ENCODE measurements around the gene C2CD4D.

DNA sequence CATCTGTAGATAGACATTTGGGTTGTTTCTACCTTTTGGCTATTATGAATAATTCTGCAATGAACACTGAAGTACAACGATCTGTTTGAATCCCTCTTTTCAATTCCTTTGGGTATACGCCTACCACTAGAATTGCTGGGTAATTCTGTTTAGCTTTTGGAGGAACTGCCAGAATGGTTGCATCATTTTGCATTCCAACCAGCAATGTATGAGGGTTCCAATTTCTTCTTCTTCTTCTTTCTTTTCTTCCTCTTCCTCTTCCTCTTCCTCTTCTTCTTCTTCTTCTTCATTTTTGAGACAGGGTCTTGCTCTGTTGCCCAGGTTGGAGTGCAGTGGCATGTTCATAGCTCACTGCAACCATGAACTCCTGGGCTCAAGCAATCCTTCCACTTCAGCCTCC lies 27.7 kb upstream of the C2CD4D start:
- TF ChIP-seq, protein P1, sequence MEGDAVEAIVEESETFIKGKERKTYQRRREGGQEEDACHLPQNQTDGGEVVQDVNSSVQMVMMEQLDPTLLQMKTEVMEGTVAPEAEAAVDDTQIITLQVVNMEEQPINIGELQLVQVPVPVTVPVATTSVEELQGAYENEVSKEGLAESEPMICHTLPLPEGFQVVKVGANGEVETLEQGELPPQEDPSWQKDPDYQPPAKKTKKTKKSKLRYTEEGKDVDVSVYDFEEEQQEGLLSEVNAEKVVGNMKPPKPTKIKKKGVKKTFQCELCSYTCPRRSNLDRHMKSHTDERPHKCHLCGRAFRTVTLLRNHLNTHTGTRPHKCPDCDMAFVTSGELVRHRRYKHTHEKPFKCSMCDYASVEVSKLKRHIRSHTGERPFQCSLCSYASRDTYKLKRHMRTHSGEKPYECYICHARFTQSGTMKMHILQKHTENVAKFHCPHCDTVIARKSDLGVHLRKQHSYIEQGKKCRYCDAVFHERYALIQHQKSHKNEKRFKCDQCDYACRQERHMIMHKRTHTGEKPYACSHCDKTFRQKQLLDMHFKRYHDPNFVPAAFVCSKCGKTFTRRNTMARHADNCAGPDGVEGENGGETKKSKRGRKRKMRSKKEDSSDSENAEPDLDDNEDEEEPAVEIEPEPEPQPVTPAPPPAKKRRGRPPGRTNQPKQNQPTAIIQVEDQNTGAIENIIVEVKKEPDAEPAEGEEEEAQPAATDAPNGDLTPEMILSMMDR (IDR thresholded peaks at IDR 0.05) = no peak
- no peak for TF ChIP-seq RCOR1 (IDR thresholded peaks at IDR 0.05; ENCODE audit: low read depth, low read length)
- TF ChIP-seq KDM5A (IDR thresholded peaks at IDR 0.05) = no peak
- TF ChIP-seq POLR2A (IDR thresholded peaks at IDR 0.05; ENCODE audit: low read length) = no peak
- TF ChIP-seq CEBPB (IDR thresholded peaks at IDR 0.05) = no peak
- no peak for TF ChIP-seq SMC3 (IDR thresholded peaks at IDR 0.05)
- no peak for TF ChIP-seq ZSCAN20 (CRISPR knock-in tag; IDR thresholded peaks at IDR 0.05)
- TF ChIP-seq ZFP36 (IDR thresholded peaks at IDR 0.05; ENCODE audit: borderline replicate concordance, partially characterized antibody) = no peak
- TF ChIP-seq RAD21 (conservative IDR thresholded peaks at IDR 0.05 in 1 of 2, IDR thresholded peaks at IDR 0.05 in 1 of 2) = no peak
- no peak for TF ChIP-seq PHF8 (IDR thresholded peaks at IDR 0.05; ENCODE audit: borderline replicate concordance, low read depth)
